Measurements from ENCODE around the gene HOXB2. TPM values are rescaled to one million over a fixed set of nuclear protein-coding genes. Genes with fewer than 3 reads are reported as not detected.

HOXB2 gene
- total RNA-seq, 1 donor from 2014 or later = 1.9 TPM

DNA sequence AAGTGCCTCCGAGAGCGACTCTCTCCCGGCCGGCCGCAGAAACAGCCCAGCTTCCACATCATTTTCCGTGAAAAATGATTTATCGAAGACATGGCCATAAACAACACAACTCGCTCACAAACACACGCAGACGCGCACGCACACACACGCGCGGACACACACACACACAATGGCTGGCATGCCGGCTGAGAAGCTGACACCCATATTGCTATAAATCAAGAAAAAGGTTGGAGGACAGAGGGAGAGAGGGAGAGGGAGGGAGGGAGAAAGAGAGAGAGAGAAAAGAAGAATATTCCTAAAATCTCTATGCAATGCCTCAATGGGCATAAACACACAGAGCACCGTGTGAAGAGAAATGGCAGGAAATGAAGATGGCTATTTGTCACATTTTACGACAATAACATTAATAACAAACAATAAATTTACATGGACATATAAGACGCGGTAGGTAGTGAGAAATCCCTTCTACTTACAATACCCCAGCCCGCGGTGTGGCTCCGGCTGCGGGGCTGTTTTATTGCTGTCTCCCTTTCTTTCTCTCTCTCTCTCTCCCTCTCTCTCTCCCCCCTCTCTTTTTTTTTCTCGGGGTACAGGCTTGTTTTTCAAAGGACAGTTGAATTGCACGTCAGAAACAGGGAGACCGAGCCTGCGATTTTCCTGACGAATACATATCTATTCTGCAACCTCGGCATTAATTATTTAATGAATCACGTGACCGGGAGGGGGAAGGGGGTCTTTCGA lies 23.8 kb upstream of the HOXB2 start:
- no peaks in the 10 kb centered on the region for H3K36me3 ChIP-seq
- H3K9me3 ChIP-seq (replicated peaks) = no peaks in the 10 kb centered on the region
- peaks cover 26% of the 10 kb centered on the region for H3K4me1 ChIP-seq
- TF ChIP-seq, protein P1, sequence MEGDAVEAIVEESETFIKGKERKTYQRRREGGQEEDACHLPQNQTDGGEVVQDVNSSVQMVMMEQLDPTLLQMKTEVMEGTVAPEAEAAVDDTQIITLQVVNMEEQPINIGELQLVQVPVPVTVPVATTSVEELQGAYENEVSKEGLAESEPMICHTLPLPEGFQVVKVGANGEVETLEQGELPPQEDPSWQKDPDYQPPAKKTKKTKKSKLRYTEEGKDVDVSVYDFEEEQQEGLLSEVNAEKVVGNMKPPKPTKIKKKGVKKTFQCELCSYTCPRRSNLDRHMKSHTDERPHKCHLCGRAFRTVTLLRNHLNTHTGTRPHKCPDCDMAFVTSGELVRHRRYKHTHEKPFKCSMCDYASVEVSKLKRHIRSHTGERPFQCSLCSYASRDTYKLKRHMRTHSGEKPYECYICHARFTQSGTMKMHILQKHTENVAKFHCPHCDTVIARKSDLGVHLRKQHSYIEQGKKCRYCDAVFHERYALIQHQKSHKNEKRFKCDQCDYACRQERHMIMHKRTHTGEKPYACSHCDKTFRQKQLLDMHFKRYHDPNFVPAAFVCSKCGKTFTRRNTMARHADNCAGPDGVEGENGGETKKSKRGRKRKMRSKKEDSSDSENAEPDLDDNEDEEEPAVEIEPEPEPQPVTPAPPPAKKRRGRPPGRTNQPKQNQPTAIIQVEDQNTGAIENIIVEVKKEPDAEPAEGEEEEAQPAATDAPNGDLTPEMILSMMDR (IDR thresholded peaks at IDR 0.05; ENCODE audit: borderline replicate concordance) = no peak
- no peak for DNase-seq
- peak overlapping the region; percentile 46 for H3K4me3 ChIP-seq
- H3K27ac ChIP-seq (replicated peaks) = peak overlapping the region; percentile 68
- H3K27me3 ChIP-seq (ENCODE audit: low read depth) = peaks cover 100% of the 10 kb centered on the region
- intact Hi-C loops (cut with micrococcal nuclease) = no loop called here

DNA sequence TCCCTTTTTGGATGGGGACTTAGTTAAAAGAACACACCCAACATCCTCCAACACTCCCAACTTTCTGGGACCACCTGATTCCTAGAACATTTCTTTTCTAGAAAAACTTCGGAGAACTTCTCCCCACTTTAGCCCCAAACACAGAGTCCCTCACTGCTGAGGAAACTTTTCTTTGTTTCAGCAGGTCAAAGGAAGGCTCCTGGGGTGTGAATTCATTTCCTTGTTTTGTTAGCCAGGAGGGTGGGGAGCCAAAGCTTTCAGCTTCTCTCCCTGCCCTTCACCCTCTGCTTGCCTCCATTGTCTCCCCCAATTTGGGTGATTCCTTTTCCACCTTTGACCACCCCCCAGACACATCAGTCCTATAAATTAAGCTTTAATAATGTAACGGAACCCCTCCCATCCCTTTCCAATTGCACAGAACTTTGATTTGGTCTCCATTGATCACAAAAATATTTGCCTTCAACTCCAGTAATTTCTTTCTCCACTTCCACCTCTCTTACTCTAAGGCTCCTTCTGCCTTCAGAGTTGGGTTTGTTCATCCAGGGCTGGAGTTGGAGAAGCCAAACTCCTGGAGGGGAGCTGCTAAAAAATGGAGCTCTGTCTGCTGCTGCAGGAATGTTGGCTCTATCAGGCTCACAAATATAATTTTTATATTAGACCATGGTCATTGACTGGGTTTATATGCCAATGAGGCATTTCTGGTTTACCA lies 22.9 kb upstream of the HOXB2 start:
- Histone ChIP-seq H3K27me3 (ENCODE audit: low read depth) (peaks cover 100% of the 10 kb centered on the region), H3K4me3 (peak overlapping the region; percentile 46)
- intact Hi-C loops (cut with micrococcal nuclease) = no loop called here

DNA sequence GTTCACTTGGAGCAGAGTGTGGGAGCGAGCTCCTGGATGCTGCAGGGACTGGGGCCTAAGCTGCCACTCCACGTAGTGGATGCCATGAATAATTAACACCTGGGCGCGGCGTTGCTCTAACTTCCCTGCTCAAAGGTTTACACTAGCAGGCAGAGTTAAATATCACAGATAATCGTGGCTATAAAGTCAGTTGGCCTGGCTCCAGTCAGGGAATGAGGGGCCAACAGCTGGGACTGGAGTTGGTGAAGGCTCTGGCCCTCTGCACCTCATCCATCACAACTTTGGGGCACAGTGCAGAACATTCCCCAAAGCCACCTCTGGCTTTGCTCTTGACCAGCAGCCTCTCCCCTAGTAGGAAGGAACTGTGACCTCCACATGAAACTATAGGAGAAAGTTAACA lies 22.3 kb upstream of the HOXB2 start:
- TF ChIP-seq, protein P1 (IDR thresholded peaks at IDR 0.05; ENCODE audit: borderline replicate concordance) = no peak
- intact Hi-C loops (cut with micrococcal nuclease) = no loop called here
- Histone ChIP-seq H3K36me3 (no peaks in the 10 kb centered on the region), H3K4me3 (no peak overlapping the region), H3K27ac (replicated peaks) (peak overlapping the region; percentile 68), H3K4me1 (peaks cover 27% of the 10 kb centered on the region), H3K27me3 (ENCODE audit: low read depth) (peaks cover 100% of the 10 kb centered on the region), H3K9me3 (replicated peaks) (no peaks in the 10 kb centered on the region)
- no peak for DNase-seq

More for the DNA sequence above, 22.9 kb upstream of the HOXB2 start:
- H3K9me3 ChIP-seq (replicated peaks) = no peaks in the 10 kb centered on the region
- no peaks in the 10 kb centered on the region for H3K36me3 ChIP-seq
- TF ChIP-seq, protein P1 (IDR thresholded peaks at IDR 0.05; ENCODE audit: borderline replicate concordance) = no peak
- peaks cover 27% of the 10 kb centered on the region for H3K4me1 ChIP-seq
- no peak for DNase-seq
- peak overlapping the region; percentile 68 for H3K27ac ChIP-seq (replicated peaks)

DNA sequence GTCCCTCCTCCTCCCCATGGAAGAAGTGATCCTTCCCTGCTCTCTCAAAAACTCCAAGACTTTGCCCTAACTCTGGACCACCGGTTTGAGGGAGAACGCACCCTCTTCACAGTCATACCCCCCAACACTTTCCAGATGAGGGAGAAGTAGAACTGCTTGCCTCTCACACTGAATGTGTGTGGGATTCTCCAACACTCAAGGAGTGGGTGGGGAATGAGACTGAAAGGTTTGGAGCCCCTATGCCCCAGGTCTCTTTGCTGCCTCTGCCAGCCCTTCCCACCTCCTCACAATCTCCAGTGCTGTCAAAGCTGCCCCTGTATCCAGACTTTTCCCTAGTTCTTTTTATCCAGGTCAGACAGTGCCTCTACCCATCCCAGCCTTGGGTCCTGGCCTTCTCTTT lies 21.8 kb upstream of the HOXB2 start:
- no peak for DNase-seq
- TF ChIP-seq, protein P1 (IDR thresholded peaks at IDR 0.05; ENCODE audit: borderline replicate concordance) = no peak
- H3K27me3 ChIP-seq (ENCODE audit: low read depth) = peaks cover 100% of the 10 kb centered on the region
- no peaks in the 10 kb centered on the region for H3K9me3 ChIP-seq (replicated peaks)
- no peak overlapping the region for H3K4me3 ChIP-seq
- intact Hi-C loops (cut with micrococcal nuclease) = no loop called here
- no peaks in the 10 kb centered on the region for H3K36me3 ChIP-seq
- H3K4me1 ChIP-seq = peaks cover 27% of the 10 kb centered on the region
- peak overlapping the region; percentile 68 for H3K27ac ChIP-seq (replicated peaks)

DNA sequence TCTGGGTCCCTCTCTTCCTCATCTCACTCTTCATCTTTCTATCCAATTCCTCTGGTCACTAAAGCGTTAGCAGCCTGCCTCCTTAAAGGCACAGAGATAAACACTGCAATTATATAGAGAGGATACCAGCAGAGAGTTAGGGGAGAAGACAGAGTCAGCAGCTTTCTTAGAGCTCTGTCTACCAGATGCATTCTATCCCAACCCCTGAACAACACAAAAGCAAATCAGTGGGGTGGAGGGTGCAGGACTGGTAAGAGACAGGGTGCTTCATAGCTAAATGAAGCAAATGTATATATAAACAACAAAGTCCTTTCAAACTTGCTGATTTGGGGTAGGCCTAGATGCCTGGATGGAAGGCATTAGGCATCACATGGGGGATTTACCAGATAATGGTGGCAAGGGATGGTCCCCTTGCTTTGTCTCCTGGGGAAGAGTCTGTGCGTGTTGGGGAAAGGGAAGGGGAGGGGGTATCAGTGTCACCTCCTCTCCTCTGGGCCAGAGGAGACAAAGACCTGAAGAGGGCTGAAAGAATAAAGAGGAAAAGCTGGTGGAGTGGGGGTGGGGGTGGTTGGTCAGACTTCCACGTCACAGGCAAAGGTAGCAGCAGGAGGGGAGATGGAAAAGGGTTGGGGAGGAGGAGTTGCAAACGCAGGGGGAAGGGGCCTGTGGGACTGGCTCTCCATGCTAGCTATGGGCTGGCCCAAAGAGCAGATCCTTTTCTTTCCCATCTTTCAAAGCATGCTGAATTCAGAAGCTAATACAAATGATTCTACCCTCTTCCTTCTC lies 21.2 kb upstream of the HOXB2 start:
- no peak overlapping the region for H3K4me3 ChIP-seq
- peaks cover 100% of the 10 kb centered on the region for H3K27me3 ChIP-seq (ENCODE audit: low read depth)
- no peaks in the 10 kb centered on the region for H3K36me3 ChIP-seq
- H3K4me1 ChIP-seq = peaks cover 27% of the 10 kb centered on the region
- no peak for DNase-seq
- TF ChIP-seq, protein P1 (IDR thresholded peaks at IDR 0.05; ENCODE audit: borderline replicate concordance) = no peak
- intact Hi-C loops (cut with micrococcal nuclease) = no loop called here
- H3K27ac ChIP-seq (replicated peaks) = peak overlapping the region; percentile 36
- H3K9me3 ChIP-seq (replicated peaks) = no peaks in the 10 kb centered on the region

All from left ventricle myocardium inferior (tissue), 1 donor.